Tongue (tissue), 2 donors: ENCODE measurements around the gene SLC2A4RG. TPM values are rescaled to one million over a fixed set of nuclear protein-coding genes. Genes with fewer than 3 reads are reported as not detected.
"Not testable (repeated sequence)": the region's sequence is repeated elsewhere in the genome, so short reads cannot be mapped to it uniquely, and the experiment has no call there.

Experiments
- DNase-seq: peaks from one replicate; pipeline ENCODE4 v3.0.0-alpha.2; 2015
- total RNA-seq: library from RNA; depleted of rRNA; stranded (reverse); fragments of >200 nt; gene quantifications from one replicate; pipeline ENCODE4 v1.2.3, GENCODE V29; 2014

The SLC2A4RG gene
- total RNA-seq, 1 donor from 2014 or later = 67.0 TPM

DNA sequence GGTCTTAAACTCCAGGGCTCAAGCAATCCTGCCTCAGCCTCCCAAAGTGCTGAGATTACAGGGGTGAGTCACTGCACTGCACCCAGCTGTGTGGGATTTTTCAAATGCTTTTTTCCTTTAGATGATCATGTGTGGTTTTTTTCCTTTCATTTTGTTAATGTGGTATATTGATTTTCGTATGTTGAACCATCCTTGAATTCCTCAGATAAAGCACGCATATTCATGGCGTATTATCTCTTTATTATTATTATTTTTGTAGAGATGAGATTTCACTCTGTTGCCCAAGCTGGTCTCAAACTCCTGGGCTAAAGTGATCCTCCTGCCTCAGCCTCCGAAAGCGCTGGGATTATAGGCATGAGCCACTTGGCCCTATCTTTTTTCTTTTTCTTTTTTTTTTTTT is 24.7 kb upstream of the SLC2A4RG start:
- DNase-seq = no peak

GRCh38 chr20:63718996-63719395 is 20.6 kb upstream of the SLC2A4RG start:
- no peak for DNase-seq

DNA sequence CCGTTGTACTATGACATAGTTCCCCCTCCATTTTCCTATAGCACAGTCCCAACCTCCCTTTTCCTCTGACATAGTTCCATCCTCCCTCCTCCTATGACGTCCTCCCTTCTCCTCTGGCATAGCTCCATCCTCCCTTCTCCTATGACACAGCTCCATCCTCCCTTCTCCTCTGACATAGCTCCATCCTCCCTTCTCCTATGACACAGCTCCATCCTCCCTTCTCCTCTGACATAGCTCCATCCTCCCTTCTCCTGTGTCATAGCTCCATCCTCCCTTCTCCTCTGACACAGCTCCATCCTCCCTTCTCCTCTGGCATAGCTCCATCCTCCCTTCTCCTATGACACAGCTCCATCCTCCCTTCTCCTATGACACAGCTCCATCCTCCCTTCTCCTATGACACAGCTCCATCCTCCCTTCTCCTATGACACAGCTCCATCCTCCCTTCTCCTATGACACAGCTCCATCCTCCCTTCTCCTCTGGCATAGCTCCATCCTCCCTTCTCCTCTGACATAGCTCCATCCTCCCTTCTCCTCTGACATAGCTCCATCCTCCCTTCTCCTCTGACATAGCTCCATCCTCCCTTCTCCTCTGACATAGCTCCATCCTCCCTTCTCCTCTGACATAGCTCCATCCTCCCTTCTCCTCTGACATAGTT is 16.5 kb upstream of the SLC2A4RG start:
- DNase-seq = not testable (repeated sequence)

- not testable (repeated sequence) for DNase-seq
These were observed 9.3 kb upstream of the SLC2A4RG start for GRCh38 chr20:63730189-63730733.

GRCh38 chr20:63731410-63731809 is 8.2 kb upstream of the SLC2A4RG start:
- no peak for DNase-seq

DNA sequence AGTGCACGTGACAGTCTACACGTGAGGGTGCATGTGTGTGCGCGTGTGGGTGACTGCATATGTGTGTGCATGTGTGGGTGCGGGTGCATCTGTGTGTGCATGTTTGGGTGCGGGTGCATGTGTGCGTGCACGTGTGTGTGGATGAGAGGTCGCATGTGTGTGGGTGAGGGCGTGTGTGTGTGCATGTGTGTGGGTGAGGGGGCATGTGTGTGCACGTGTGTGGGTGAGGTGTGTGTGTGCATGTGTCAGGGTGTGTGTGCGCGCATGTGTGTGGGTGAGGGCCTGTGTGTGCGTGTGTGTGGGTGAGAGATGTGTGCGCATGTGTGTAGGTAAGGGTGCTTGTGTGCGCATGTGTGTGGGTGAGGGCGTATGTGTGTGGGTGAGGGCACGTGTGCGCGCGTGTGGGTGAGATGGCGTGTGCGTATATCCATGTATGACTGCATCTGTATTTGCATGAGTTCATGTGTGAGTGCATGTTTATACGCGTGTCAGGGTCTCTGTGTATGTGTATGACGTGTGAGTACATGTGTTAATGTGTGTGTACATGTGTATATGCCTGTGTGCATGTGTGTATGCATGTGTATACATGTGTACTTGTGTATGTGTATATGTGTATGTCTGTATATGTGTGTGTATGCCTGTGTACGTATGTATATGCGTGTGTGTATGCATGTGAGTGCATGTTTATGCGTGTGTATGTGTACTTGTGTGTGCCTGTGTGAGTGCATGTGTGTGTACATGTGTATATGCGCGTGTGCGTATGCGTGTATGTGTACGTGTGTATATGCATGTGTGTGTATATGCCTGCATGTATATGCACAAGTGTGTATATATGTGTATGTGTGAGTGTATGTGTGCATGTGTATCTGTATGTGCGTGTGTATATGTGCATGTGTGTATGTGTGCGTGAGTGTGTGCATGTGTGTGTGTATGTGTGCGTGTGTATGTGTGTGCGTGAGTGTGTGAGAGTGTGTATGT is 7.2 kb upstream of the SLC2A4RG start:
- DNase-seq = no peak

GRCh38 chr20:63733117-63733516 is 6.5 kb upstream of the SLC2A4RG start:
- no peak for DNase-seq

- DNase-seq = no peak
These were observed 5.9 kb upstream of the SLC2A4RG start for GRCh38 chr20:63733579-63734081.

- no peak for DNase-seq
These were observed 5.2 kb upstream of the SLC2A4RG start for GRCh38 chr20:63734111-63734945.

- peak; percentile 54 for DNase-seq
These were observed 4.4 kb upstream of the SLC2A4RG start for GRCh38 chr20:63734946-63735858.

DNA sequence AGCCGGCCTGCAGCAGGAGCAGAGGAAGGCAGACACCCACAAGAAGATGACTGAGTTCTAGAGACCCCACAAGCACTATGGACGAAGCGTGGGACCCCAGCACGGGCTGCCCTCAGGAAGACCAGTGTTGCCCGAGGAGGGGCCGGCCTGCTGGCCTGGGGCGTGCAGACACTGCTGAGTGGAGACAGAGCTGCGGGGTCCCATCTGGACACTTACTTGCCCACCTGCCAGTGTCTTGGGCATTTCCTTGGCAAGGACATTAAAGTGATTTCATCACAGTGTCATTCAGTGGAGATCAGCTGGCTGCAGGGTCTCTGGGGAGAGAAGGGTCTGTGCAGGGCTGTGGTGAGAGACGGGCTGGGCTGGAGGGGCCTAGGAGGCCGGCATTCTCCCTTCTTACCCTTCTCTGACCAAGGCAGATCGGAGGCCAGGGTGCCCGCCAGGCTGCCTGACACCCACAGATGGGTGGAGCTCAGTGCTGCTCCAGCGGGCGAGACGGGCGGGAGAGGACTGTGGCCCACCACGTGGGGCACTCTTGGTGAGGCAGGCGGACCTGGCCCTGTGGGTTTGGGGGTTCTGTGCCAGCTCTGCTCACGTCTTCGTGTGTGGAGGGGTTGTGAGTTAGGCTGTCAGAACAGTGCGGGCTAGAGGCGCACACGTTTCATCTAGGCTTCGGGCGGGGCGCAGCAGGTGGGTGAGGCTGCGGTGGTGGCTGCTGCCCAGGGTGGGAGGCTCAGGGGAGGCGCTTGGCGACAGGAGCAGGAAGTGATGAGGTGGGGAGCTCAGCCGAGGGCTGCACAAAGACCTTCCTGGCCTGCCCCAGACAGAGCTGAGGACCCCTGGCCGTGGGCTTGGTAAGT is 3.5 kb upstream of the SLC2A4RG start, which contains the start of gene LIME1:
TSS of gene LIME1 (plus strand) at position 806 of the 860 bp plus-strand sequence. CDS start 886 bp downstream, outside the sequence.
- no peak for DNase-seq

- no peak for DNase-seq
These were observed 2.5 kb upstream of the SLC2A4RG start for GRCh38 chr20:63736893-63737694.

DNA sequence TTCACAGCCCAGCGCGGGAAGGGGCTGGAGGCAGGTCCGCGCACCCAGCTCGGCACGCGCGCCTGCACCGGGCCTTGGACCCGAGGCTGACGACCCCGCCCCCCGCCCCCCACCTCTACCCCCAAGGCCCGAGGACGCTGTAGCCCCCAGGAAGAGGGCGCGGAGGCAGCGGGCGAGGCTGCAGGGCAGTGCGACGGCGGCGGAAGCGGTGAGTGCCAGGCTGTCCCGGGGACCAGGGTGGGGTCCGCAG is 2.0 kb upstream of the SLC2A4RG start:
- no peak for DNase-seq

DNA sequence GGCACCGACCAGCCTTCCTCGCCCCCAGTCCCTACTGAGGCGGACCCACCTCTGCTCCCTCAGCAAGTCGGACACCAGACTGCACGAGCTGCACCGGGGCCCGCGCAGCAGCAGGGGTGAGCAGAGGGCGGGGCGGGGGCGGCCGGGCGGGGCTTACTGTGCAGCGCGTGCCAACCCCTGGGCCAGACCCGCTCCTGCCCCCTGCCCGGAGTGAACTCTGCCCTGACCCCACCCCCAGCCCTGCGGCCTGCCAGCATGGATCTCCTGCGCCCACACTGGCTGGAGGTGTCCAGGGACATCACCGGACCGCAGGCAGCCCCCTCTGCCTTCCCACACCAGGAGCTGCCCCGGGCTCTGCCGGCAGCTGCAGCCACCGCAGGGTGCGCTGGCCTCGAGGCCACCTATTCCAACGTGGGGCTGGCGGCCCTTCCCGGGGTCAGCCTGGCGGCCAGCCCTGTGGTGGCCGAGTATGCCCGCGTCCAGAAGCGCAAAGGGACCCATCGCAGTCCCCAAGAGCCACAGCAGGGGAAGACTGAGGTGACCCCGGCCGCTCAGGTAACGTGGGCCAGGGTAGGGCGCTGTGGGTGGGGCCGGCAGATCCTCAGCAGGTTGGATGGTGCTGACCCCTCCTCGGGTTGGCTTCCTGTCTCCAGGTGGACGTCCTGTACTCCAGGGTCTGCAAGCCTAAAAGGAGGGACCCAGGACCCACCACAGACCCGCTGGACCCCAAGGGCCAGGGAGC is 1.5 kb upstream of the SLC2A4RG start:
- no peak for DNase-seq

DNA sequence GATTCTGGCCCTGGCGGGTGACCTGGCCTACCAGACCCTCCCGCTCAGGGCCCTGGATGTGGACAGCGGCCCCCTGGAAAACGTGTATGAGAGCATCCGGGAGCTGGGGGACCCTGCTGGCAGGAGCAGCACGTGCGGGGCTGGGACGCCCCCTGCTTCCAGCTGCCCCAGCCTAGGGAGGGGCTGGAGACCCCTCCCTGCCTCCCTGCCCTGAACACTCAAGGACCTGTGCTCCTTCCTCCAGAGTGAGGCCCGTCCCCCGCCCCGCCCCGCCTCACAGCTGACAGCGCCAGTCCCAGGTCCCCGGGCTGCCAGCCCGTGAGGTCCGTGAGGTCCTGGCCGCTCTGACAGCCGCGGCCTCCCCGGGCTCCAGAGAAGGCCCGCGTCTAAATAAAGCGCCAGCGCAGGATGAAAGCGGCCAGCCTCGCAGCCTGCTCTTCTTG is 868 bp upstream of the SLC2A4RG start:
- DNase-seq = peak; percentile 80

DNA sequence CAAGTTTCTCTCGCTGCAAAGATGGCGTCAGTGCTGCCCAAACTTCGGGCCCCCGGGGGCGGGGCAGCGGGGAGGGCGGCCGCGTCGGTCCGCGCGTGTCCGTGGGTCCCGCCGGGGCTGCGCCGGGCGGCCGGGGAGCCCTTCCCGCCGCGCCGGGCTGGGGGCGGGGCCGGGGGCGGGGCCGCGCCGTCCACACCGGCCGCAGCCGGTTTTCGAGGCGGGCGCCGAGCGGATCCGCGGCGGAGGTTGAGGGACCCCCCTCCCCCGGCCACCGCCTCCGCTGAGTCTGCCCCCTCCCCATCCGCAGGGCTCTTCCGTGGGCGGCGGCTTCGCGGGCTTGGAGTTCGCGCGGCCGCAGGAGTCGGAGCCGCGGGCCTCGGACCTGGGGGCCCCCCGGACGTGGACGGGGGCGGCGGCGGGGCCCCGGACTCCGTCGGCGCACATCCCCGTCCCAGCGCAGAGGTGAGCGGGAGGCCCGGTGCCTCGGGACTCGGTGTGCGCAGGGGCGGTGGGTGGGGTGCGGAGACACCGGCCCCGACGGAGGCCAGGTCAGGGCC is 572 bp downstream of the SLC2A4RG start:
- peak; percentile 69 for DNase-seq

- peak; percentile 96 for DNase-seq
These were observed 1.2 kb downstream of the SLC2A4RG start for GRCh38 chr20:63740627-63741353.
